Caco-2 (cell line): Measurements from ENCODE around the gene PLCG1. TPM values are rescaled to one million over a fixed set of nuclear protein-coding genes. Genes with fewer than 3 reads are reported as not detected.
A peak's percentile ranks its signal among the peaks of the same experiment; 100 is the strongest.

Experiments
- BruUV-seq: library from RNA; stranded (reverse); fragments of 400-500 nt; replicated peaks from 2 replicates; lab custom pipeline; 2021; lab: Mats Ljungman, UMichigan
- CTCF ChIA-PET: fragments of 300-600 bp; sonication (Branson Sonifier 250); formaldehyde crosslinking; loops from one replicate; lab custom pipeline; 2022; ENCODE audit warnings: antibody characterized with exemption; lab: Charles Lee
- POLR2A ChIA-PET: fragments of 300-600 bp; sonication (Branson Sonifier 250); formaldehyde crosslinking; loops from one replicate; lab custom pipeline; 2022; ENCODE audit warnings: antibody characterized with exemption; lab: Charles Lee
- DNase-seq, 2 experiments: peaks; one replicate each; pipeline versions ENCODE4 v3.0.0 to v3.0.0-alpha.2; 2020 to 2022
- H3K27me3 ChIP-seq: replicated peaks from 2 replicates; pipeline ENCODE4 v1.6.0; 2011; ENCODE audit warnings: low read length; ENCODE audit not compliant: control insufficient read depth, insufficient read depth
- H3K36me3 ChIP-seq: 2 replicates; pipeline ENCODE4 v1.5.1; 2011; ENCODE audit warnings: low read length; ENCODE audit not compliant: control insufficient read depth, insufficient read depth
- H3K4me1 ChIP-seq: fragments of 250-450 bp; sonication (Bioruptor Pico); 2 replicates; pipeline ENCODE4 v1.5.1; 2020; ENCODE audit warnings: mild to moderate bottlenecking
- H3K4me3 ChIP-seq: 2 replicates; pipeline ENCODE4 v1.5.1; 2011; ENCODE audit warnings: low read depth, mild to moderate bottlenecking, control low read depth, low read length
- H3K9me3 ChIP-seq: fragments of 250-450 bp; sonication (Bioruptor Pico); 2 replicates; pipeline ENCODE4 v1.5.1; 2020; ENCODE audit warnings: mild to moderate bottlenecking, moderate library complexity
- H3K27ac Mint-ChIP-seq: one replicate; pipeline ENCODE4 v1.8.0; 2022; ENCODE audit warnings: mixed read lengths; ENCODE audit not compliant: unreplicated experiment
- H3K27me3 Mint-ChIP-seq: one replicate; pipeline ENCODE4 v1.8.0; 2022; ENCODE audit warnings: mixed read lengths; ENCODE audit not compliant: insufficient read depth, unreplicated experiment
- H3K36me3 Mint-ChIP-seq: one replicate; pipeline ENCODE4 v1.8.0; 2022; ENCODE audit warnings: mild to moderate bottlenecking, mixed read lengths; ENCODE audit not compliant: insufficient read depth, unreplicated experiment
- H3K4me1 Mint-ChIP-seq: one replicate; pipeline ENCODE4 v1.8.0; 2022; ENCODE audit warnings: low read depth, mixed read lengths; ENCODE audit not compliant: unreplicated experiment
- H3K4me3 Mint-ChIP-seq: one replicate; pipeline ENCODE4 v1.8.0; 2022; ENCODE audit warnings: mild to moderate bottlenecking, moderate library complexity, mixed read lengths; ENCODE audit not compliant: unreplicated experiment
- H3K9me3 Mint-ChIP-seq: one replicate; pipeline ENCODE4 v1.8.0; 2022; ENCODE audit warnings: mixed read lengths; ENCODE audit not compliant: unreplicated experiment
- intact Hi-C: fragments of 100-400 bp; cut with micrococcal nuclease; formaldehyde crosslinking; loops from one replicate; pipeline ENCODE4 v1.10.0; 2022; ENCODE audit not compliant: unreplicated experiment
- total RNA-seq: library from RNA; stranded (reverse); gene quantifications from 2 replicates; pipeline ENCODE4 v1.2.3, GENCODE V29; 2022
- TF ChIP-seq, protein P1 (sequence below), 2 experiments: fragments of 200-600 bp in 1 of 2; IDR thresholded peaks; 1 replicate in 1 of 2; 2 replicates in 1 of 2; pipeline versions ENCODE4 v1.5.1 to v1.8.0; 2011 to 2022; ENCODE audit warnings: antibody characterized with exemption in 1 of 2, control low read depth in 1 of 2, inconsistent platforms in 1 of 2, low read depth in 1 of 2, low read length in 1 of 2, mild to moderate bottlenecking in 1 of 2, moderate library complexity in 1 of 2; ENCODE audit not compliant: insufficient read depth in 1 of 2, severe bottlenecking in 1 of 2, unreplicated experiment in 1 of 2

Gene PLCG1
- total RNA-seq, 1 experiment from 2014 or later: 196 TPM

DNA sequence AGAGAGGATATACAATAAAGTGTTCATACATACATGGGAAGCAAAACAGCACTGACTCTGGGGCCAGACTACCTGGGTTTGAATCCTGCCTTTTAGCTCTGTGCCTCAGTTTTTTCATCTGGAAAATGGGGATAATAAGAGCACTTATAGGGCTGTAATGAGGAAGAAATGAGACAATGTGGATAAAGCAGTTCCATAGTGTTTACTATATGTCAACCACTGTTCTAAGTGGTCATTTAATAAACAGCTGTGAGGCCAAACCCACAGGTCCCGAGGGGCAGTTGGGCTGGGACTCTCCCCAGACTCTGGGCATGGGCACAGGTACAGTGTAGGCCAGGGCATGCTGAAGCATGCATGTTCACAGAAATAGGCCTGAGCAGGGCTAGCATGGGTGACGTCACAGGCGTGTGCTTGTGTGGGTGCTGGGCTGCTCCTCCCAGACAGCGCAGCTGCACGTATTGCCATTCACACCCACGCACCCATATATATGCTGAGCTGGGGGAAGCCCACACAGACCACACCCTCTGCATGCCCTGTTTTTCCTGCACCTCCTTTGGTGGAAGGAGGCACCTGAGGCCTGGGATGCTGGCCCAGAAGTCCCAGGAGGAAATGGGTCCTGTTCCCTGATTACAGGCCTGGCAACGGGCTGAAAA, 3.5 kb upstream of the PLCG1 start:
- Histone ChIP-seq H3K27me3 (no peaks in the 10 kb centered on the region), H3K36me3 (no peaks in the 10 kb centered on the region), H3K4me3 (no peak overlapping the region), H3K4me1 (peaks cover 12% of the 10 kb centered on the region), H3K9me3 (no peaks in the 10 kb centered on the region)
- no peak overlapping the region for H3K4me3 Mint-ChIP-seq
- TF ChIP-seq, protein P1, sequence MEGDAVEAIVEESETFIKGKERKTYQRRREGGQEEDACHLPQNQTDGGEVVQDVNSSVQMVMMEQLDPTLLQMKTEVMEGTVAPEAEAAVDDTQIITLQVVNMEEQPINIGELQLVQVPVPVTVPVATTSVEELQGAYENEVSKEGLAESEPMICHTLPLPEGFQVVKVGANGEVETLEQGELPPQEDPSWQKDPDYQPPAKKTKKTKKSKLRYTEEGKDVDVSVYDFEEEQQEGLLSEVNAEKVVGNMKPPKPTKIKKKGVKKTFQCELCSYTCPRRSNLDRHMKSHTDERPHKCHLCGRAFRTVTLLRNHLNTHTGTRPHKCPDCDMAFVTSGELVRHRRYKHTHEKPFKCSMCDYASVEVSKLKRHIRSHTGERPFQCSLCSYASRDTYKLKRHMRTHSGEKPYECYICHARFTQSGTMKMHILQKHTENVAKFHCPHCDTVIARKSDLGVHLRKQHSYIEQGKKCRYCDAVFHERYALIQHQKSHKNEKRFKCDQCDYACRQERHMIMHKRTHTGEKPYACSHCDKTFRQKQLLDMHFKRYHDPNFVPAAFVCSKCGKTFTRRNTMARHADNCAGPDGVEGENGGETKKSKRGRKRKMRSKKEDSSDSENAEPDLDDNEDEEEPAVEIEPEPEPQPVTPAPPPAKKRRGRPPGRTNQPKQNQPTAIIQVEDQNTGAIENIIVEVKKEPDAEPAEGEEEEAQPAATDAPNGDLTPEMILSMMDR (IDR thresholded peaks at IDR 0.05; ENCODE audit: insufficient read depth in 1 of 2, low read depth in 1 of 2, low read length in 1 of 2, severe bottlenecking in 1 of 2, unreplicated experiment in 1 of 2): no peak
- intact Hi-C loops: loop anchor here (10.0 kb wide), 1 partner anchor 59 kb away; no protein-coding TSS in a partner anchor
- ChIA-PET POLR2A (interaction anchor here (0.7 kb wide), 1 partner anchor 207 kb away, joined by 3 read pairs; the partner anchor contains the start of gene LPIN3), CTCF (interaction anchor here (0.6 to 4.0 kb wide), 9 partner anchors 12 to 206 kb away, joined by 3 to 83 read pairs (median 12); partner anchors contain the start of genes LPIN3 and ZHX3)
- peaks cover 21% of the 10 kb centered on the region for H3K4me1 Mint-ChIP-seq
- BruUV-seq: no TSS peak
- H3K27me3 Mint-ChIP-seq: no peaks in the 10 kb centered on the region
- DNase-seq: peak in 1 of 2 experiments; percentile 41
- peaks cover 63% of the 10 kb centered on the region for H3K36me3 Mint-ChIP-seq
- no peak overlapping the region for H3K27ac Mint-ChIP-seq
- H3K9me3 Mint-ChIP-seq: no peaks in the 10 kb centered on the region

DNA sequence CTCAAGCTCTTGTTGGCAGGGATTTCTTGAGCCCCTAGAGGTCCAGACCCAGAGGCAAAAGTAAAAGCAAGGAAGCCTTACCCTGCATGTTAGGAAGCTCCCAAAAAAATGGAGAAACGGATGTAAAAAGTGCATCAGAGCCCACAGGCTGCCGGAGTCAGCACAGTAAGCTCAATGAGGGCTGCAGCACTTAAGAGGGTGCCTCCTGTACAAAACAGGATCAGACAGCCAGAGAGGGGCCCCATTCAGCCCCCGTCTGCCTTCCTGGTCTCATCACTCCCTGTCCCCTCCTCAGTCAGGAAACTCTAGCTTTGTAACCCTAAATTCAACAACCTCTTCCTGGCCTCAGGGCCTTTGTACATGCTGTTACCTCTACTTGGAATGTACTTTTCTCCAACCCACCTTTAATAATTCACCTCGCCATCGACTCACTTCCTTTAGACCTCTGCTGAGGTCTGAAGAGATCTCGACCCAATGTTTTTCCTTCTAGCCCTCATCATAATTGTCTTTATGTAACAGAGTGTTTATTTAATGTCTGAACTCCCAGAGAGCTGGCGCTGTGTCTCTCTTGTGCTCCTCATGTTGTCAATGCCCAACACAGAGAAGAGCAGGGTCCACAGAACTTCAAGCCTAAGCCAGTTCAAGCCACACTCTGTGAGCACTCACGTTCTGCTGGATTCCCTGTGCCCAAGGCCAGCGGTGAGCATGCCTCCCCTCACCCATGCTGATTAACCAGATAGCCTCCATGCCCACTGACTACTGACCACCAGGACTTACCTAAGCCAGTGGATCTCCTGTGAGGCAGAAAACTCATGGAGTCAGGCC, 2.8 kb upstream of the PLCG1 start:
- Mint-ChIP-seq H3K4me1 (peaks cover 21% of the 10 kb centered on the region), H3K9me3 (no peaks in the 10 kb centered on the region)
- intact Hi-C loops: loop anchor here (1.0 to 10.0 kb wide), 4 partner anchors 60 to 206 kb away; partner anchors contain the start of gene LPIN3

More for the DNA sequence above, 2.8 kb upstream of the PLCG1 start:
- TF ChIP-seq, protein P1 (IDR thresholded peaks at IDR 0.05; ENCODE audit: insufficient read depth in 1 of 2, low read depth in 1 of 2, low read length in 1 of 2, severe bottlenecking in 1 of 2, unreplicated experiment in 1 of 2): no peak
- no peaks in the 10 kb centered on the region for H3K27me3 Mint-ChIP-seq
- Histone ChIP-seq H3K4me1 (peaks cover 17% of the 10 kb centered on the region), H3K9me3 (no peaks in the 10 kb centered on the region), H3K4me3 (no peak overlapping the region), H3K36me3 (no peaks in the 10 kb centered on the region), H3K27me3 (no peaks in the 10 kb centered on the region)
- no peak overlapping the region for H3K27ac Mint-ChIP-seq
- H3K36me3 Mint-ChIP-seq: peaks cover 67% of the 10 kb centered on the region
- no TSS peak for BruUV-seq
- POLR2A ChIA-PET: interaction anchor here (0.7 kb wide), 1 partner anchor 206 kb away, joined by 3 read pairs; the partner anchor contains the start of gene LPIN3
- CTCF ChIA-PET: interaction anchor here (0.6 to 4.0 kb wide), 31 partner anchors 8 to 276 kb away, joined by 3 to 83 read pairs (median 5); partner anchors contain the start of genes LPIN3 and ZHX3
- no peak for DNase-seq
- no peak overlapping the region for H3K4me3 Mint-ChIP-seq
